Fibroblast of lung (primary cell): ENCODE results near the gene SIRPD. TPM values are rescaled to one million over a fixed set of nuclear protein-coding genes. Genes with fewer than 3 reads are reported as not detected.

Experiments used
- DNase-seq, 2 donors: peaks; one replicate each; pipeline versions ENCODE4 v3.0.0 to v3.0.0-alpha.2; 2010; ENCODE audit warnings: low read depth in 2 of 2
- H2AFZ ChIP-seq: 2 replicates; pipeline ENCODE4 v1.5.1; 2012; ENCODE audit warnings: low read length, control low read depth, inconsistent platforms
- H3K27ac ChIP-seq: 2 replicates; pipeline ENCODE4 v1.5.1; 2011; ENCODE audit warnings: low read length, control low read depth; ENCODE audit not compliant: insufficient read depth
- H3K27me3 ChIP-seq: 2 replicates; pipeline ENCODE4 v1.5.1; 2011; ENCODE audit warnings: mild to moderate bottlenecking, low read length; ENCODE audit not compliant: control insufficient read depth, insufficient read depth
- H3K36me3 ChIP-seq: 2 replicates; pipeline ENCODE4 v1.5.1; 2011; ENCODE audit warnings: low read length; ENCODE audit not compliant: control insufficient read depth, insufficient read depth
- H3K4me1 ChIP-seq: 2 replicates; pipeline ENCODE4 v1.5.1; 2011; ENCODE audit warnings: low read length; ENCODE audit not compliant: control insufficient read depth, insufficient read depth; ENCODE audit errors: extremely low read depth
- H3K4me2 ChIP-seq: 2 replicates; pipeline ENCODE4 v1.5.1; 2011; ENCODE audit warnings: low read length, control low read depth; ENCODE audit not compliant: insufficient read depth; ENCODE audit errors: extremely low read depth
- H3K4me3 ChIP-seq, 4 experiments: fragments of 200-600 bp in 1 of 4; sonication (generic) in 1 of 4; replicated peaks in 1 of 4; 2 replicates each; pipeline ENCODE4 v1.5.1; 2011 to 2016; ENCODE audit warnings: low read length in 4 of 4, low read depth in 3 of 4, mild to moderate bottlenecking in 3 of 4, control low read depth in 2 of 4, inconsistent platforms in 1 of 4, mixed read lengths in 1 of 4; ENCODE audit not compliant: insufficient read depth in 1 of 4; ENCODE audit errors: control extremely low read depth in 1 of 4
- H3K79me2 ChIP-seq: 2 replicates; pipeline ENCODE4 v1.5.1; 2012; ENCODE audit warnings: mild to moderate bottlenecking, low read length, inconsistent platforms; ENCODE audit not compliant: control insufficient read depth, insufficient read depth
- H3K9ac ChIP-seq: 2 replicates; pipeline ENCODE4 v1.5.1; 2011; ENCODE audit warnings: mild to moderate bottlenecking, low read length, control low read depth; ENCODE audit not compliant: insufficient read depth
- H3K9me3 ChIP-seq: 2 replicates; pipeline ENCODE4 v1.5.1; 2012; ENCODE audit warnings: low read depth, low read length; ENCODE audit not compliant: control insufficient read depth, insufficient read depth
- H4K20me1 ChIP-seq: 2 replicates; pipeline ENCODE4 v1.5.1; 2011; ENCODE audit warnings: low read length; ENCODE audit not compliant: control insufficient read depth, insufficient read depth; ENCODE audit errors: extremely low read depth
- CTCF ChIP-seq, 2 donors: IDR thresholded peaks in 1 of 2; conservative IDR thresholded peaks in 1 of 2; 1 replicate in 1 of 2; 2 replicates in 1 of 2; pipeline ENCODE4 v1.5.1; 2011 to 2012; ENCODE audit warnings: low read length in 2 of 2, control low read depth in 1 of 2, inconsistent platforms in 1 of 2, low read depth in 1 of 2, mild to moderate bottlenecking in 1 of 2
- EZH2 ChIP-seq: IDR thresholded peaks from 2 replicates; pipeline ENCODE4 v1.5.1; 2012; ENCODE audit warnings: low read length, control low read depth, mild to moderate bottlenecking; ENCODE audit errors: missing control alignments
- polyA plus RNA-seq, 2 donors: library from polyadenylated mRNA; depleted of rRNA in 1 of 2; stranded (reverse) in 1 of 2; unstranded in 1 of 2; fragments of >200 nt; gene quantifications; 2 replicates each; pipeline ENCODE4 v1.2.1, GENCODE V29; 2011 to 2012; ENCODE audit warnings: missing spikeins in 1 of 2
- total RNA-seq: library from RNA; depleted of rRNA; stranded (reverse); fragments of >200 nt; gene quantifications from 2 replicates; pipeline ENCODE4 v1.2.1, GENCODE V29; 2014

SIRPD gene
- total and polyA plus RNA-seq, 2 donors (not counting 1 experiment from before 2014, with no cell fraction given): not detected

GRCh38 chr20:1534526-1534925, 23.0 kb downstream of the SIRPD start:
- H3K79me2 ChIP-seq: no peaks in the 10 kb centered on the region
- DNase-seq: no peak

GRCh38 chr20:1533059-1533458, 24.4 kb downstream of the SIRPD start:
- H3K27me3 ChIP-seq: peaks cover 2% of the 10 kb centered on the region
- no peak overlapping the region for H3K27ac ChIP-seq
- H4K20me1 ChIP-seq: no peaks in the 10 kb centered on the region
- no peaks in the 10 kb centered on the region for H3K79me2 ChIP-seq
- no peaks in the 10 kb centered on the region for H3K36me3 ChIP-seq
- H3K4me3 ChIP-seq: no peak overlapping the region
- no peak overlapping the region for H3K4me2 ChIP-seq
- no peaks in the 10 kb centered on the region for H3K9me3 ChIP-seq
- no peak overlapping the region for H3K9ac ChIP-seq
- no peak overlapping the region for H2AFZ ChIP-seq
- TF ChIP-seq EZH2 (no peak), CTCF (conservative IDR thresholded peaks at IDR 0.05 in 1 of 2, IDR thresholded peaks at IDR 0.05 in 1 of 2; ENCODE audit: low read depth in 1 of 2, low read length in 2 of 2) (no peak)
- H3K4me1 ChIP-seq: no peaks in the 10 kb centered on the region
- no peak for DNase-seq

More at GRCh38 chr20:1534526-1534925, 23.0 kb downstream of the SIRPD start:
- Histone ChIP-seq H2AFZ (no peak overlapping the region), H3K27ac (no peak overlapping the region), H3K36me3 (no peaks in the 10 kb centered on the region), H3K4me2 (no peak overlapping the region), H3K27me3 (peaks cover 2% of the 10 kb centered on the region), H3K9me3 (no peaks in the 10 kb centered on the region), H3K4me1 (no peaks in the 10 kb centered on the region), H4K20me1 (no peaks in the 10 kb centered on the region), H3K4me3 (no peak overlapping the region), H3K9ac (no peak overlapping the region)
- TF ChIP-seq EZH2 (no peak), CTCF (conservative IDR thresholded peaks at IDR 0.05 in 1 of 2, IDR thresholded peaks at IDR 0.05 in 1 of 2; ENCODE audit: low read depth in 1 of 2, low read length in 2 of 2) (no peak)

- TF ChIP-seq EZH2: no peak
- TF ChIP-seq CTCF (conservative IDR thresholded peaks at IDR 0.05 in 1 of 2, IDR thresholded peaks at IDR 0.05 in 1 of 2; ENCODE audit: low read depth in 1 of 2, low read length in 2 of 2): no peak
- H4K20me1 ChIP-seq: no peaks in the 10 kb centered on the region
- no peak overlapping the region for H2AFZ ChIP-seq
- no peaks in the 10 kb centered on the region for H3K4me1 ChIP-seq
- H3K79me2 ChIP-seq: no peaks in the 10 kb centered on the region
- no peaks in the 10 kb centered on the region for H3K36me3 ChIP-seq
- peak in 1 of 2 donors; percentile 5 for DNase-seq
- no peak overlapping the region for H3K9ac ChIP-seq
- H3K27ac ChIP-seq: no peak overlapping the region
- peaks cover 2% of the 10 kb centered on the region for H3K27me3 ChIP-seq
- no peak overlapping the region for H3K4me2 ChIP-seq
- no peaks in the 10 kb centered on the region for H3K9me3 ChIP-seq
- no peak overlapping the region for H3K4me3 ChIP-seq
Measured at GRCh38 chr20:1528811-1529210, 28.7 kb downstream of the SIRPD start.
